Upper lobe of left lung (tissue), 6 donors: ENCODE results near the gene ZNF750. TPM values are rescaled to one million over a fixed set of nuclear protein-coding genes. Genes with fewer than 3 reads are reported as not detected.

Experiments
- ATAC-seq, 2 donors: fragments of 200-7000 bp; cut with Tn5 transposase; one replicate each; pipeline ENCODE4 v1.9.1; 2022; ENCODE audit warnings: mild to moderate bottlenecking in 2 of 2, moderate library complexity in 2 of 2; ENCODE audit not compliant: low FRiP score in 2 of 2
- DNase-seq, 2 donors: peaks; one replicate each; pipeline ENCODE4 v3.0.0-alpha.2; 2019 to 2020
- H3K27ac ChIP-seq, 4 donors: fragments of 200-600 bp; sonication (generic); one replicate each; pipeline ENCODE4 v1.5.1; 2016 to 2019
- H3K27me3 ChIP-seq, 4 donors: fragments of 200-600 bp; sonication (generic); one replicate each; pipeline ENCODE4 v1.5.1; 2017 to 2019
- H3K36me3 ChIP-seq, 4 donors: fragments of 200-600 bp; sonication (generic); one replicate each; pipeline ENCODE4 v1.5.1; 2016 to 2019
- H3K4me1 ChIP-seq, 4 donors: fragments of 200-600 bp; sonication (generic); one replicate each; pipeline ENCODE4 v1.5.1; 2018 to 2019
- H3K4me3 ChIP-seq, 4 donors: fragments of 200-600 bp; sonication (generic); one replicate each; pipeline ENCODE4 v1.5.1; 2017 to 2019; ENCODE audit warnings: mild to moderate bottlenecking in 2 of 4, moderate library complexity in 1 of 4
- H3K9me3 ChIP-seq, 4 donors: fragments of 200-600 bp; sonication (generic); one replicate each; pipeline ENCODE4 v1.5.1; 2018 to 2019
- EP300 ChIP-seq, 4 donors: sonication (generic); formaldehyde crosslinking; IDR thresholded peaks; one replicate each; pipeline ENCODE4 v1.5.1; 2017; ENCODE audit warnings: antibody characterized with exemption in 4 of 4, control low read depth in 2 of 4
- POLR2A ChIP-seq, 4 donors: fragments of 450-650 bp; IDR thresholded peaks; one replicate each; pipeline ENCODE4 v1.5.1; 2016 to 2017; ENCODE audit warnings: antibody characterized with exemption in 4 of 4, mild to moderate bottlenecking in 2 of 4
- POLR2AphosphoS5 ChIP-seq, 2 donors: sonication (generic); formaldehyde crosslinking; IDR thresholded peaks; one replicate each; pipeline ENCODE4 v1.5.1; 2017; ENCODE audit warnings: antibody characterized with exemption in 2 of 2
- WGBS, 2 donors: methylation state at CpG; one replicate each; pipeline ENCODE4 v1.1.5; 2017 to 2018; 5-methylcytosine and 5-hydroxymethylcytosine counted together
- total RNA-seq, 6 donors: library from RNA; depleted of rRNA in 4 of 6; stranded (reverse); fragments of >200 nt in 4 of 6; gene quantifications; one replicate each; pipeline versions ENCODE4 v1.1.0 to v1.2.1, GENCODE V29; 2016 to 2021
- TF ChIP-seq, protein P1 (sequence below), 6 experiments: fragments of 450-650 bp in 4 of 6; fragments of 200-600 bp in 2 of 6; sonication (generic) in 2 of 6; IDR thresholded peaks; one replicate each; pipeline ENCODE4 v1.5.1; 2016 to 2019; ENCODE audit warnings: antibody characterized with exemption in 6 of 6
- donor health status: DM: no; HTN: no; CAD: no; lungs with moderate emphysema.
- donor health status: DM: no; HTN: yes; CAD: no; lungs with severe emphysema.

Gene ZNF750
- 10 to 100 TPM in 2 of 6 donors, 1 to 10 TPM in 4; 2.9 to 14.4 (median 6.9) TPM for total RNA-seq

DNA sequence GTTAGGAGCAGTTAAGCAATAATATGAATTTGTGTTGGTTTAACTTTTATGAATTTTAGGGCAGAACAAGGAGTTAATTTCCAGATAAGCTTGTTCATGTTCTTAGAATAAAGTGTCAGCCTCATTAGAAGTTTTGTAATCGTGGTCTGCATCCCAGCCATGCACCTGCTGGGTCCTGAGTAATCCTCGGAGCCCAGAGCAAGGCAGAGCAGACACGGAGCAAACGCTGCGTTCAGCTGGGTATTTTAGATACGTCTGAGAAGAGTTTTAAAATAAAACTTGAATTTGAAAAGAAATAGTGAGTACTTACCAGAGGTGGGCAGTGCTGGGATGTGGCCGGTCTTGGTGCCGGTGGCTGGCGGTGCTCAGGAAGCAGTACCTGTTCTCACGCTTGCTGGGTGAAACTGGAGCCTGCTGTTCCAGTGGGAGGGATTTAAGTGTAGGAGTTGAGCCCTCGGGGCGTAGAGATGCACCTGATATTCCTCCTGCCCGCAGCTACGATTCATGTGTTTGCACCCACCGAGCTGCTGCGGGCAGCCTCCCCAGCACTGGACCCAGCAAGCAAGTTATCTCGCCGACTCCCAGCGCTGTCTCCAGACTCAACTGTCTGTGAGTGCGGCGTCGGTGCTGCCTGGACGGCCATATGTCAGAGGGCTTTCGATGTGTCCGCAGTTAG is at the start of gene ZNF750:
Gene ZNF750, minus strand, starts transcription at position 406 of the 676 bp plus-strand sequence. CDS start 7,568 bp downstream, outside the sequence.
- no peaks in the 10 kb centered on the region for H3K9me3 ChIP-seq
- 83 to 84% methylated on average over 17 to 25 of the region's 25 CpGs for WGBS, 2 donors
- no peaks in the 10 kb centered on the region for H3K27me3 ChIP-seq
- peak within 1 kb of the TSS in 3 of 4 donors; percentile 18 to 41 (median 33) for H3K4me3 ChIP-seq
- H3K4me1 ChIP-seq, result peaks cover 11 to 28% (median 22%) of the 10 kb centered on the region in 4 donors
- TF ChIP-seq EP300 (IDR thresholded peaks at IDR 0.05) (no peak), POLR2A (IDR thresholded peaks at IDR 0.05) (peak in 3 of 4 donors; percentile 33 to 76 (median 35)), POLR2AphosphoS5 (IDR thresholded peaks at IDR 0.05) (peak in 1 of 2 donors; percentile 62)
- TF ChIP-seq, protein P1, sequence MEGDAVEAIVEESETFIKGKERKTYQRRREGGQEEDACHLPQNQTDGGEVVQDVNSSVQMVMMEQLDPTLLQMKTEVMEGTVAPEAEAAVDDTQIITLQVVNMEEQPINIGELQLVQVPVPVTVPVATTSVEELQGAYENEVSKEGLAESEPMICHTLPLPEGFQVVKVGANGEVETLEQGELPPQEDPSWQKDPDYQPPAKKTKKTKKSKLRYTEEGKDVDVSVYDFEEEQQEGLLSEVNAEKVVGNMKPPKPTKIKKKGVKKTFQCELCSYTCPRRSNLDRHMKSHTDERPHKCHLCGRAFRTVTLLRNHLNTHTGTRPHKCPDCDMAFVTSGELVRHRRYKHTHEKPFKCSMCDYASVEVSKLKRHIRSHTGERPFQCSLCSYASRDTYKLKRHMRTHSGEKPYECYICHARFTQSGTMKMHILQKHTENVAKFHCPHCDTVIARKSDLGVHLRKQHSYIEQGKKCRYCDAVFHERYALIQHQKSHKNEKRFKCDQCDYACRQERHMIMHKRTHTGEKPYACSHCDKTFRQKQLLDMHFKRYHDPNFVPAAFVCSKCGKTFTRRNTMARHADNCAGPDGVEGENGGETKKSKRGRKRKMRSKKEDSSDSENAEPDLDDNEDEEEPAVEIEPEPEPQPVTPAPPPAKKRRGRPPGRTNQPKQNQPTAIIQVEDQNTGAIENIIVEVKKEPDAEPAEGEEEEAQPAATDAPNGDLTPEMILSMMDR (IDR thresholded peaks at IDR 0.05), result no peak
- peak within 1 kb of the TSS; percentile 63 to 75 (median 69) for H3K27ac ChIP-seq
- H3K36me3 ChIP-seq, result no peaks in the 10 kb centered on the region
- DNase-seq (peak in 1 of 2 donors; percentile 68), ATAC-seq (peak in 1 of 2 donors; percentile 70)

DNA sequence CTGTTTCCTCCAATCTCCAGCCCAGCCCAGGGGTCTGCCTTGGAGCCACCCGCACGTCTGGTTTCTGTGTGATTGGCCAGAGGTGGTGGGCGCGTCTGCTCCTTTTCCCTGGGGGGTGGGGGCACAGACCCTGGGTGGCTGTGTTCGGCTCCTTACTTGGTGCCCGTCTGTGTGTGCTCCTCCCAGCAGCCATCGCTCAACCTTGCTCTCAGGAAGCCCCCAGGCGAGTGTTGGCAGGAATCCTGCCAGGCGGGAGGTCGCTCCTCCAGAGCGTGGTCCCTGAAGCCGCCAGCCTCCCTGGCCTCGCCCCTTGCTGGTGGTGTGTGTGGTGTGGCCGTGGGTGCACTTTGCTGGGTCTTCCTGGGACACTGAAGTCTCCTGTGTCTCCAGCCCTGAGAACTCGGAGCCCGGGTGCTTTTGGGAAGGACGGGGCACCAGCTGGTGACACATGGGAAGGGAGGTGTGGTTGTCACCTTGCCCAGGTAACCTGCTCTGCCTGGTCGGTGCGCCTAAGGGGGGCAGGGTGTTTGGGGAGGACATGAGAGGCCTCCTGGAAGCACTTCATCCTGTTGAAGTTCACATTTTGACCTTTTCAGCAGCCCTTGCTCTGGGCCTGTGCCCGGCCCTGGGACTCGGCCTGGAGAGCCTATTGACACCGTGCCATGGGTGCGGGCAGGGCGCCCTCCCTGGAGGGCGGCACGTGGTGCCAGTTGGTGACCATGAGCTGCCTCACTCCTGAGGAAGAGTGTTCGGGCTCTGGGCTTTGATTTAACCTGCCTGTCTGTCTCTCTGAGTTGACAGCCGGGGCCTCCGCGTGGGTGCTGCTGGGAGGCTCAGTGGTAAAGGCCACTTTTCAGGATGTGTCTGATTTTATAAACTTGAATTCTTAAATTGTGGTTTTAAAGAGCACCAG is 49.0 kb upstream of the ZNF750 start:
- 78 to 83% methylated on average over 15 to 30 of the region's 30 CpGs for WGBS, 2 donors
- peaks cover 23 to 60% (median 56%) of the 10 kb centered on the region in 4 donors for H3K4me1 ChIP-seq
- ATAC-seq (peak; percentile 38 to 83), DNase-seq (peak; percentile 92)
- peak overlapping the region in 1 of 4 donors; percentile 21 for H3K4me3 ChIP-seq
- no peaks in the 10 kb centered on the region for H3K9me3 ChIP-seq
- H3K27me3 ChIP-seq, result no peaks in the 10 kb centered on the region
- TF ChIP-seq, protein P1 (IDR thresholded peaks at IDR 0.05), result no peak
- peak; percentile 63 to 77 for TF ChIP-seq POLR2AphosphoS5 (IDR thresholded peaks at IDR 0.05)
- peak in 1 of 4 donors; percentile 73 for TF ChIP-seq EP300 (IDR thresholded peaks at IDR 0.05)
- peak in 1 of 4 donors; percentile 51 for TF ChIP-seq POLR2A (IDR thresholded peaks at IDR 0.05)
- peaks cover 0 to 14% (median 4%) of the 10 kb centered on the region in 4 donors for H3K36me3 ChIP-seq
- H3K27ac ChIP-seq, result peak overlapping the region; percentile 78 to 92 (median 81)

DNA sequence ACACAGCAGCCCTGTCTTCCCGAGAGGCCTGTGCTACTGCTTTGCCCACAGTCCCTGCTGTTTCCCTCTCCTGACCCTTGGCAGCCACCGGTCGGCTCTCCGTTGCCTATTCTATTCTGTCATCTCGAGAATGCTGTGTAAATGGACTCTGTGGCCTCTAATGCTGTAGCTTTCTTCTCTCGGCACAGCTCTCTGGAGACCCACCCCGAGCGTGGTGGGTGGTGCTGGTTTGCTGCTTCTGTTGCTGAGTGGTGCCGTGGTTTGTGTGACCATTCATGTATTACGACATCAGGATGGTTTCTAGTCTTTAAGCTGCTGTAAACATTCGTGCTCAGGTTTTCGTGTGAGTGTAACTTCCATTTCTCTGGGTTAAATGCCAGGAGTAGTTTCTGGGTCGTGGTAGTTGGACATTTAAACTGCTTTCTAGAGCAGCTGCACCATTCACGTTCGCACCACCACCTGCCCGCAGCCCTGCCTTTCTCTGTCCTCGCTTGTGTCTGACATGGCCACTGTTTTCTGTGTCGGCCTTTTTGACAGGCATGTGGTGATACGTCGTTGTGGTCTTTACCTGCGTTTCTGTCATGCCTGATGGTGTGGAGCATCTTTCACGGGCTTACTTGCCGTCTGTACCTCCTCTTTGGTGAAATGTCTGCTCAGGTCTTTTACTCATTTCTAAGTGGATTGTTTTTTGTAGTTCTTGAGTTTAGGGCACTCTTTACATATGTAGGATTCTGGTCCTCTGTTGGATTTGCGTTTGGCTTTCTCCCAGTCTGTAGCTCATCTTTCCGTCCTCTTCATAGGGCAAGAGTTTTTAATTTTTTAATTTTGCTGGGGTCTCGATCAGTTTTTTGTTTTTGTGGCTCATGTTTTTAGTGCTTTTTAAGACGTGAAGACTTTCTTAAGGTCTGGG is 47.7 kb upstream of the ZNF750 start:
- 77 to 78% methylated on average over 27 of the region's 27 CpGs for WGBS, 2 donors
- Histone ChIP-seq H3K9me3 (no peaks in the 10 kb centered on the region), H3K4me1 (peaks cover 15 to 60% (median 56%) of the 10 kb centered on the region in 4 donors), H3K27me3 (no peaks in the 10 kb centered on the region), H3K4me3 (no peak overlapping the region), H3K27ac (peak overlapping the region in 2 of 4 donors; percentile 67 to 78), H3K36me3 (peaks cover 0 to 14% (median 4%) of the 10 kb centered on the region in 4 donors)
- ATAC-seq, result no peak
- TF ChIP-seq, protein P1 (IDR thresholded peaks at IDR 0.05), result no peak
- peak in 1 of 2 donors; percentile 32 for TF ChIP-seq POLR2AphosphoS5 (IDR thresholded peaks at IDR 0.05)
- TF ChIP-seq EP300 (IDR thresholded peaks at IDR 0.05), result no peak
- TF ChIP-seq POLR2A (IDR thresholded peaks at IDR 0.05), result peak in 1 of 4 donors; percentile 32
- peak in 1 of 2 donors; percentile 76 for DNase-seq

DNA sequence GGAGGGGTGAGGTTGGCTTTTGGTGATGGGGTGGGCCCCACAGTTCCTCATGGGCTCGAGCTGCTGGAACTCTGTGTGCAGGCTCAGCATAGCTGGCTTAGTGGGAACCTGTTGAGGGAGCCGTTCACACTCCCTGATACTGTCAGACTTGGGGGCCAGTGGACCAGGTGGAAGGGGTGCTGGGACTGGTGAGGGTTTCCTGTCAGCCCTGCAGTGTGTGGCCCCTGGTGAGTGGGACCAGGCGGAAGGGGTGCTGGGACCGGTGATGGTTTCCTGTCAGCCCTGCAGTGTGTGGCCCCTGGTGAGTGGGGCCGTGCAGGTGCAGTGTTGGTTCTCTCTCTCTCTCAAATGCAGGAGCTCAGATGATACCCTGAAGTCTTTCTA is 45.1 kb upstream of the ZNF750 start:
- Histone ChIP-seq H3K9me3 (no peaks in the 10 kb centered on the region), H3K4me3 (no peak overlapping the region), H3K4me1 (peaks cover 32 to 68% (median 63%) of the 10 kb centered on the region in 4 donors), H3K27ac (peak overlapping the region; percentile 3 to 89 (median 58)), H3K27me3 (no peaks in the 10 kb centered on the region), H3K36me3 (peaks cover 0 to 3% (median 0%) of the 10 kb centered on the region in 4 donors)
- TF ChIP-seq EP300 (IDR thresholded peaks at IDR 0.05), result no peak
- no peak for TF ChIP-seq POLR2A (IDR thresholded peaks at IDR 0.05)
- TF ChIP-seq, protein P1 (IDR thresholded peaks at IDR 0.05), result no peak
- TF ChIP-seq POLR2AphosphoS5 (IDR thresholded peaks at IDR 0.05), result no peak
- 65 to 76% methylated on average over 5 of the region's 5 CpGs for WGBS, 2 donors
- DNase-seq (no peak), ATAC-seq (no peak)
